HepG2 (cell line): ENCODE measurements around the gene MFAP1. TPM values are rescaled to one million over a fixed set of nuclear protein-coding genes. Genes with fewer than 3 reads are reported as not detected.
A peak's percentile ranks its signal among the peaks of the same experiment; 100 is the strongest.

Source experiments
- ATAC-seq: fragments of 200-7000 bp; cut with Tn5 transposase; 3 replicates; pipeline ENCODE4 v1.9.1; 2020; ENCODE audit warnings: mild to moderate bottlenecking, moderate library complexity
- BruUV-seq: library from RNA; stranded (reverse); fragments of 400-500 nt; replicated peaks from 2 replicates; lab custom pipeline; 2021; lab: Mats Ljungman, UMichigan
- CTCF ChIA-PET: fragments of 300-600 bp; formaldehyde crosslinking; extraction: SDS; loops from one replicate; lab custom pipeline; 2021; ENCODE audit warnings: low total read pairs, inconsistent platforms, low intra/inter-chr PET ratio; lab: Yijun Ruan, JAX
- POLR2A ChIA-PET: fragments of 350-600 bp; sonication (Branson Sonifier 250); formaldehyde crosslinking; loops from one replicate; lab custom pipeline; 2020; ENCODE audit warnings: antibody characterized with exemption, inconsistent platforms; lab: Yijun Ruan, JAX
- DNase-seq: peaks from one replicate; pipeline ENCODE4 v3.0.0-alpha.2; 2015; ENCODE audit warnings: low spot score
- FAIRE-seq: peaks from 3 replicates; lab custom pipeline; 2011; peaks lifted over from hg19 to GRCh38; lab: Jason Lieb, UNC
- H2AFZ ChIP-seq: one replicate; pipeline ENCODE4 v1.6.1; 2011; ENCODE audit warnings: low read length, inconsistent platforms
- H3K27ac ChIP-seq: fragments of 300-600 bp; 3 replicates; pipeline ENCODE4 v1.8.0; 2011; ENCODE audit warnings: mixed run types, mild to moderate bottlenecking, mixed read lengths, low read length, inconsistent platforms; ENCODE audit not compliant: insufficient read depth; ENCODE audit errors: extremely low read length
- H3K27me3 ChIP-seq, 2 experiments: fragments of 200-600 bp in 1 of 2; 2 replicates in 1 of 2; 3 replicates in 1 of 2; pipeline versions ENCODE4 v1.6.0 to v1.8.0; 2011; ENCODE audit warnings: low read length in 2 of 2, mild to moderate bottlenecking in 2 of 2, moderate library complexity in 2 of 2, inconsistent platforms in 1 of 2; ENCODE audit not compliant: insufficient read depth in 2 of 2, control insufficient read depth in 1 of 2
- H3K36me3 ChIP-seq, 2 experiments: fragments of 200-600 bp in 1 of 2; replicated peaks in 1 of 2; 2 replicates in 1 of 2; 3 replicates in 1 of 2; pipeline versions ENCODE4 v1.5.1 to v1.8.0; 2011; ENCODE audit warnings: low read length in 2 of 2, inconsistent platforms in 1 of 2; ENCODE audit not compliant: insufficient read depth in 2 of 2, control insufficient read depth in 1 of 2
- H3K4me1 ChIP-seq: 2 replicates; pipeline ENCODE4 v1.5.1; 2012; ENCODE audit warnings: low read length, inconsistent platforms; ENCODE audit not compliant: insufficient read depth
- H3K4me2 ChIP-seq: 2 replicates; pipeline ENCODE4 v1.6.0; 2011; ENCODE audit warnings: low read depth, low read length, inconsistent platforms
- H3K4me3 ChIP-seq, 3 experiments: fragments of 200-600 bp in 1 of 3; sonication (generic), shearing (Covaris generic) in 1 of 3; replicated peaks in 1 of 3; 2 replicates each; pipeline ENCODE4 v1.5.1; 2011 to 2016; ENCODE audit warnings: low read length in 3 of 3, inconsistent platforms in 2 of 3, low read depth in 2 of 3, mild to moderate bottlenecking in 2 of 3, control low read depth in 1 of 3, mixed read lengths in 1 of 3; ENCODE audit not compliant: insufficient read depth in 1 of 3
- H3K79me2 ChIP-seq: one replicate; pipeline ENCODE4 v1.6.1; 2011; ENCODE audit warnings: low read length, inconsistent platforms; ENCODE audit not compliant: insufficient read depth
- H3K9ac ChIP-seq: 2 replicates; pipeline ENCODE4 v1.6.0; 2011; ENCODE audit warnings: mild to moderate bottlenecking, low read depth, low read length, inconsistent platforms; ENCODE audit not compliant: insufficient read depth
- H3K9me3 ChIP-seq: 2 replicates; pipeline ENCODE4 v1.5.1; 2012; ENCODE audit warnings: mild to moderate bottlenecking, low read length
- H4K20me1 ChIP-seq: 2 replicates; pipeline ENCODE4 v1.6.0; 2011; ENCODE audit warnings: inconsistent platforms, mild to moderate bottlenecking, low read length, moderate library complexity; ENCODE audit not compliant: insufficient read depth
- ATF7-NPFF ChIP-seq: sonication (generic); formaldehyde crosslinking; IDR thresholded peaks from 2 replicates; pipeline ENCODE4 v1.8.1; 2023; ENCODE audit warnings: mild to moderate bottlenecking, low read depth, missing genetic modification reagents, moderate library complexity
- FOXA3 ChIP-seq: IDR thresholded peaks from 2 replicates; pipeline ENCODE4 v1.6.1; 2016; ENCODE audit warnings: missing genetic modification reagents, missing compliant biosample characterization
- HOXA7 ChIP-seq: sonication (generic); formaldehyde crosslinking; IDR thresholded peaks from 2 replicates; pipeline ENCODE4 v1.8.1; 2022; ENCODE audit warnings: mild to moderate bottlenecking, missing genetic modification reagents, moderate library complexity
- MAFF ChIP-seq: IDR thresholded peaks from 2 replicates; pipeline ENCODE4 v1.6.1; 2011; ENCODE audit warnings: low read depth, low read length, improper control_type of control experiment
- MYNN ChIP-seq: sonication (generic); formaldehyde crosslinking; IDR thresholded peaks from 2 replicates; pipeline ENCODE4 v1.4.0; 2020; ENCODE audit warnings: mild to moderate bottlenecking, low read depth, missing genetic modification reagents
- PHB2 ChIP-seq: fragments of 450-650 bp; IDR thresholded peaks from 2 replicates; pipeline ENCODE4 v1.6.1; 2018; ENCODE audit not compliant: partially characterized antibody
- SMC3 ChIP-seq: IDR thresholded peaks from 2 replicates; pipeline ENCODE4 v1.6.1; 2011; ENCODE audit warnings: low read length, improper control_type of control experiment
- SRY ChIP-seq: sonication (generic); formaldehyde crosslinking; IDR thresholded peaks from 2 replicates; pipeline ENCODE4 v1.8.0; 2022; ENCODE audit warnings: mild to moderate bottlenecking, missing genetic modification reagents
- STAG1 ChIP-seq: sonication (generic); formaldehyde crosslinking; IDR thresholded peaks from 2 replicates; pipeline ENCODE4 v1.4.0; 2020; ENCODE audit warnings: missing genetic modification reagents
- ZNF121 ChIP-seq: sonication (generic); formaldehyde crosslinking; IDR thresholded peaks from 2 replicates; pipeline ENCODE4 v1.5.0; 2020; ENCODE audit warnings: mild to moderate bottlenecking, missing genetic modification reagents
- ZNF678 ChIP-seq: sonication (generic); formaldehyde crosslinking; IDR thresholded peaks from 2 replicates; pipeline ENCODE4 v1.4.0; 2020; ENCODE audit warnings: mild to moderate bottlenecking, missing genetic modification reagents
- ZNF761 ChIP-seq: sonication (generic); formaldehyde crosslinking; conservative IDR thresholded peaks from 2 replicates; pipeline ENCODE4 v1.4.0; 2020; ENCODE audit warnings: mild to moderate bottlenecking, missing genetic modification reagents
- WGBS: methylation state at CpG from one replicate; pipeline ENCODE4 v1.1.6; 2017; ENCODE audit warnings: low lambda C conversion rate; 5-methylcytosine and 5-hydroxymethylcytosine counted together
- in situ Hi-C: cut with HindIII; loops from 2 replicates; pipeline ENCODE4 v1.10.0; 2017; ENCODE audit warnings: low pct_unique_long_range_greater_than_20kb; ENCODE audit not compliant: extremely low pct_ligation_motif_present
- intact Hi-C: fragments of 100-400 bp; cut with micrococcal nuclease; formaldehyde crosslinking; loops from one replicate; pipeline ENCODE4 v1.10.0; 2022; ENCODE audit not compliant: unreplicated experiment
- polyA plus RNA-seq, 8 experiments: library from polyadenylated mRNA; depleted of rRNA in 3 of 8; stranded (reverse) in 7 of 8; unstranded in 1 of 8; fragments of >200 nt; fragmentation: Illumina TruSeq in 4 of 8; extraction: Trizol in 4 of 8; gene quantifications; 2 replicates each; pipeline versions ENCODE4 v1.2.1 to v1.2.3, GENCODE V29; 2011 to 2016; ENCODE audit warnings: low read depth in 4 of 8, missing spikeins in 1 of 8, mixed read lengths in 1 of 8; ENCODE audit not compliant: insufficient read depth in 1 of 8
- total RNA-seq, 5 experiments: library from RNA; depleted of rRNA; stranded (reverse); fragments of >200 nt; fragmentation: Illumina TruSeq; extraction: Trizol; gene quantifications; 2 replicates each; pipeline ENCODE4 v1.2.3, GENCODE V29; 2016; ENCODE audit warnings: low read depth in 1 of 5
- TF ChIP-seq, protein P1 (sequence below): IDR thresholded peaks from 2 replicates; pipeline ENCODE4 v1.6.1; 2016; ENCODE audit warnings: missing compliant biosample characterization, missing genetic modification reagents, borderline replicate concordance
- TF ChIP-seq, protein P2 (sequence below): sonication (generic); formaldehyde crosslinking; IDR thresholded peaks from 2 replicates; pipeline ENCODE4 v1.5.0; 2020; ENCODE audit warnings: mild to moderate bottlenecking, missing genetic modification reagents, moderate library complexity
- TF ChIP-seq, protein P3 (sequence below): sonication (generic); formaldehyde crosslinking; IDR thresholded peaks from 2 replicates; pipeline ENCODE4 v1.4.0; 2020; ENCODE audit warnings: mild to moderate bottlenecking, low read depth, missing genetic modification reagents

Gene MFAP1
- total and polyA plus RNA-seq, 2 of the 13 experiments (the other 11 are each of a cell fraction or from before 2014, with no cell fraction given) = 11.8 to 39.5 TPM

DNA sequence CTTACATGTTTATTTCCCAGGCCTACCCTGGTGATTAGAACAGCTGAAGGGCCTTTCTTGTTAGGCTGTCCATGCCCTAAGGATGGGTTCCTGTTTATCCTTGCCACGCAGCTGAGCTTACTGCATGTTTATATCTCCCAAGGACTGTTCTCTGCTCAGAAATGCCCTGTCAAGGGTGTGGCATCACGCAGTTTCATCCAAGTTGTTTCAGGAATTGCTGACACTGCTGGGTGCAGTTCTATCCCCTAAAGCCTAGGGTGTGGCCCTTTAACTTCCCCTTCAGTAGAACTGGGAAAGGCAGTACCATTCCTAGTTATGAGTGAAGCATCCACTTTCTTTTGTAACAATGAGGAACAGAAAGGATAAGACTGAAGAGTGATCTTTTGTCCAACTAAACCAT is 52.7 kb downstream of the MFAP1 start:
- Histone ChIP-seq H3K79me2 (no peaks in the 10 kb centered on the region), H3K9ac (no peak overlapping the region), H3K36me3 (peaks cover 8 to 58% of the 10 kb centered on the region in 2 experiments), H3K27me3 (no peaks in the 10 kb centered on the region), H2AFZ (no peak overlapping the region), H3K4me2 (no peak overlapping the region), H3K27ac (no peak overlapping the region), H3K4me1 (peaks cover 15% of the 10 kb centered on the region), H4K20me1 (no peaks in the 10 kb centered on the region), H3K9me3 (no peaks in the 10 kb centered on the region), H3K4me3 (no peak overlapping the region)
- FAIRE-seq = no peak
- TF ChIP-seq SRY (CRISPR knock-in tag) (no peak), MYNN (no peak), ZNF761 (CRISPR knock-in tag) (no peak), ATF7-NPFF (no peak)
- TF ChIP-seq, protein P1, sequence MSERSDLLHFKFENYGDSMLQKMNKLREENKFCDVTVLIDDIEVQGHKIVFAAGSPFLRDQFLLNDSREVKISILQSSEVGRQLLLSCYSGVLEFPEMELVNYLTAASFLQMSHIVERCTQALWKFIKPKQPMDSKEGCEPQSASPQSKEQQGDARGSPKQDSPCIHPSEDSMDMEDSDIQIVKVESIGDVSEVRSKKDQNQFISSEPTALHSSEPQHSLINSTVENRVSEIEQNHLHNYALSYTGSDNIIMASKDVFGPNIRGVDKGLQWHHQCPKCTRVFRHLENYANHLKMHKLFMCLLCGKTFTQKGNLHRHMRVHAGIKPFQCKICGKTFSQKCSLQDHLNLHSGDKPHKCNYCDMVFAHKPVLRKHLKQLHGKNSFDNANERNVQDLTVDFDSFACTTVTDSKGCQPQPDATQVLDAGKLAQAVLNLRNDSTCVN = no peak
- intact Hi-C loops = no loop called here
- no peak for DNase-seq
- in situ Hi-C loops = loop anchor here (10.0 to 25.0 kb wide), 2 partner anchors 257 to 335 kb away; partner anchors contain the start of gene MAP1A
- no TSS peak for BruUV-seq
- ChIA-PET POLR2A (no interaction called here), CTCF (no interaction called here)
- ATAC-seq = no peak
- 97% methylated on average over 2 of the region's 2 CpGs for whole genome bisulfite sequencing

DNA sequence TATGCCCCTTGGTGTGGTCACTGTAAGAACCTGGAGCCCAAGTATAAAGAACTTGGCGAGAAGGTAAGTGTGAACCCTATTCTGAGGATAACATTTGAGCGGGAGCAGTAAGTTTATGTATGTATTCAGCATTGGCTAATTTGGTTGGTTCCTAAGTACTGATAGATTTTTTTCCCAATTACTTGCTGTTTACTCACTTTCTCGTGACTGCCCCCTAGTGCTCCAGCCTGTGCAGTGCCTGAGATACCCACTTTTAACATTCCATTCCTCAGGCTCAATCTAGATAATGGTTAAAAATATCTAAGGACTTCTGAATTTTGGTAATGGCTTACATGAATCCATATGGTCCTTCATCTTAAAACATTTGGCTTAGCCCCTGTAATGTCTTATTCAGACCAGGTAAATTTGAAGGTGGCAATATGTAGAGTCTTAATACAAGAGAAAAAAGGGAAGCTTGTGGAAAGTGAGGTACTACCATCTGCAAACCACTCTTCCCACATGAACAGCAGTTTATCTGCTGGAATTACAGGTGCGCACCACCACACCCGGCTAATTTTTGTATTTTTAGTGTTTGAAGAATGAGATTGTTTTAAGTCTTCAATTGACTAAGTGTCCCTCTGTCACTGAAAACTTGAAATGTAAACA is 54.8 kb downstream of the MFAP1 start:
- in situ Hi-C loops (loop anchor here (10.0 to 25.0 kb wide), 2 partner anchors 255 to 332 kb away; partner anchors contain the start of gene MAP1A), intact Hi-C loops (no loop called here)
- Histone ChIP-seq H3K9me3 (no peaks in the 10 kb centered on the region), H3K27ac (no peak overlapping the region), H3K4me2 (no peak overlapping the region), H3K4me3 (no peak overlapping the region), H3K27me3 (no peaks in the 10 kb centered on the region), H2AFZ (no peak overlapping the region), H3K9ac (no peak overlapping the region), H4K20me1 (no peaks in the 10 kb centered on the region), H3K36me3 (peaks cover 13 to 80% of the 10 kb centered on the region in 2 experiments), H3K79me2 (peaks cover 1% of the 10 kb centered on the region), H3K4me1 (0 out of 2 replicates have a peak, but pooled peaks cover under 1% of the 10 kb centered on the region)
- no TSS peak for BruUV-seq
- ChIA-PET POLR2A (no interaction called here), CTCF (no interaction called here)
- ATAC-seq = peak; percentile 69
- DNase-seq = peak; percentile 50
- peak; percentile 52 for FAIRE-seq
- whole genome bisulfite sequencing = 79% methylated on average over 5 of the region's 5 CpGs
- TF ChIP-seq HOXA7 (CRISPR knock-in tag) (no peak), STAG1 (CRISPR knock-in tag) (peak; percentile 32), FOXA3 (CRISPR knock-in tag) (peak; percentile 75), PHB2 (no peak), SMC3 (peak; percentile 28; the same call in 1 of the 2 replicates), ZNF678 (CRISPR knock-in tag) (no peak), ZNF121 (CRISPR knock-in tag) (no peak), MAFF (no peak)
- TF ChIP-seq, protein P2, sequence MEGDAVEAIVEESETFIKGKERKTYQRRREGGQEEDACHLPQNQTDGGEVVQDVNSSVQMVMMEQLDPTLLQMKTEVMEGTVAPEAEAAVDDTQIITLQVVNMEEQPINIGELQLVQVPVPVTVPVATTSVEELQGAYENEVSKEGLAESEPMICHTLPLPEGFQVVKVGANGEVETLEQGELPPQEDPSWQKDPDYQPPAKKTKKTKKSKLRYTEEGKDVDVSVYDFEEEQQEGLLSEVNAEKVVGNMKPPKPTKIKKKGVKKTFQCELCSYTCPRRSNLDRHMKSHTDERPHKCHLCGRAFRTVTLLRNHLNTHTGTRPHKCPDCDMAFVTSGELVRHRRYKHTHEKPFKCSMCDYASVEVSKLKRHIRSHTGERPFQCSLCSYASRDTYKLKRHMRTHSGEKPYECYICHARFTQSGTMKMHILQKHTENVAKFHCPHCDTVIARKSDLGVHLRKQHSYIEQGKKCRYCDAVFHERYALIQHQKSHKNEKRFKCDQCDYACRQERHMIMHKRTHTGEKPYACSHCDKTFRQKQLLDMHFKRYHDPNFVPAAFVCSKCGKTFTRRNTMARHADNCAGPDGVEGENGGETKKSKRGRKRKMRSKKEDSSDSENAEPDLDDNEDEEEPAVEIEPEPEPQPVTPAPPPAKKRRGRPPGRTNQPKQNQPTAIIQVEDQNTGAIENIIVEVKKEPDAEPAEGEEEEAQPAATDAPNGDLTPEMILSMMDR (CRISPR knock-in tag) = peak; percentile 65
- TF ChIP-seq, protein P3, sequence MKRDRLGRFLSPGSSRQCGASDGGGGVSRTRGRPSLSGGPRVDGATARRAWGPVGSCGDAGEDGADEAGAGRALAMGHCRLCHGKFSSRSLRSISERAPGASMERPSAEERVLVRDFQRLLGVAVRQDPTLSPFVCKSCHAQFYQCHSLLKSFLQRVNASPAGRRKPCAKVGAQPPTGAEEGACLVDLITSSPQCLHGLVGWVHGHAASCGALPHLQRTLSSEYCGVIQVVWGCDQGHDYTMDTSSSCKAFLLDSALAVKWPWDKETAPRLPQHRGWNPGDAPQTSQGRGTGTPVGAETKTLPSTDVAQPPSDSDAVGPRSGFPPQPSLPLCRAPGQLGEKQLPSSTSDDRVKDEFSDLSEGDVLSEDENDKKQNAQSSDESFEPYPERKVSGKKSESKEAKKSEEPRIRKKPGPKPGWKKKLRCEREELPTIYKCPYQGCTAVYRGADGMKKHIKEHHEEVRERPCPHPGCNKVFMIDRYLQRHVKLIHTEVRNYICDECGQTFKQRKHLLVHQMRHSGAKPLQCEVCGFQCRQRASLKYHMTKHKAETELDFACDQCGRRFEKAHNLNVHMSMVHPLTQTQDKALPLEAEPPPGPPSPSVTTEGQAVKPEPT (CRISPR knock-in tag) = no peak
